Stimulated activated CD4-positive, alpha-beta T cell treated with anti-CD3 and anti-CD28 coated beads, Interleukin-2, amount 100 ng/mL, for 24 hours (primary cell): ENCODE measurements around the gene KMT2B.
"Not testable (repeated sequence)": the region's sequence is repeated elsewhere in the genome, so short reads cannot be mapped to it uniquely, and the experiment has no call there.

Source experiments
- DNase-seq, 2 donors: peaks; one replicate each; pipeline ENCODE4 v3.0.0-alpha.2; 2020

KMT2B gene

DNA sequence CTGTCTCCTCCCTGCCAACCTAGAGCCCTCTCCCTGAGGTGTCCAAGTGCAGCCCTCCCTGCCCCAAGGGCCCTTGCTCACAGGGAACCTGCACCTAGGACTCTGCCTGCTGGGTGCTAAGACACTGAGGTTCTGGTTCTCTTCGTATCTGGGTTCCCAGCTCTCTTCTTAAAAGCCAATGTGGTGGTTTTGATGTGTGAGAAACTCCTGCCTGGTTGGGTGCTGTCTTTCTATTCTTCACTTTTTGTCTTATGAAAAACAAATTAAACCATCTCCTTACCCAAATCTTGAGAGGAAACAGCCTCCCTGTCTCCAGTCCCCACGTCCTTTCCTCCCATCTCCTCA, 4.3 kb upstream of the KMT2B start:
- no peak for DNase-seq

DNA sequence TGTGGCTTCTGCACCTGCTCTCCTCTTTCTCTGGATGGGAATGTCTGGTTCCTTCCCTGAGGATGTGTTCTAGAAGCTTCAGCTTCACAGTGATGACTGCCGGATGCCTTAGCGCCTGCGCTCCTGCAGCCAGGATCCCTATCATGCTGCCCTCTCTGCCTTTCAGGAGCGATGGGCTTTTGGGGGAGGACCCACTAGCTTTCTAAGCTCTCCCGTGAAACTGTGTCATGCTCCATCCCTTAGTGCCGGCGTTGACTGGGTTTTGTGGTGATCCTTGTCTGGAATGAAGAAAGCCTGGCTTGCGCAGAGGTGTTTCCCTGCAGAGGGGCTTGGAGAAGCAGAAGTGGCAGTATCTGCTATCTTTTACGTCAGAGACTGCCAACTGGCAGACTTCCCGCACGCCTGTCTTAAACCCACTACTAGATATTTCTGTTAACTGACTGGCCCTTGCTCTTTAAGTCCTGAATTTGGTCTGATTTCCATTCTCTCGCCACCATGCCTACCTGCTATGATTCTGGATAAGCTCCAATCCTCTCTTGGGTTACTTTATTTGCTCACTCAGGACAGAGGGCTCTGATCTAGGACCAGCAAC, 3.8 kb upstream of the KMT2B start:
- DNase-seq, result no peak

DNA sequence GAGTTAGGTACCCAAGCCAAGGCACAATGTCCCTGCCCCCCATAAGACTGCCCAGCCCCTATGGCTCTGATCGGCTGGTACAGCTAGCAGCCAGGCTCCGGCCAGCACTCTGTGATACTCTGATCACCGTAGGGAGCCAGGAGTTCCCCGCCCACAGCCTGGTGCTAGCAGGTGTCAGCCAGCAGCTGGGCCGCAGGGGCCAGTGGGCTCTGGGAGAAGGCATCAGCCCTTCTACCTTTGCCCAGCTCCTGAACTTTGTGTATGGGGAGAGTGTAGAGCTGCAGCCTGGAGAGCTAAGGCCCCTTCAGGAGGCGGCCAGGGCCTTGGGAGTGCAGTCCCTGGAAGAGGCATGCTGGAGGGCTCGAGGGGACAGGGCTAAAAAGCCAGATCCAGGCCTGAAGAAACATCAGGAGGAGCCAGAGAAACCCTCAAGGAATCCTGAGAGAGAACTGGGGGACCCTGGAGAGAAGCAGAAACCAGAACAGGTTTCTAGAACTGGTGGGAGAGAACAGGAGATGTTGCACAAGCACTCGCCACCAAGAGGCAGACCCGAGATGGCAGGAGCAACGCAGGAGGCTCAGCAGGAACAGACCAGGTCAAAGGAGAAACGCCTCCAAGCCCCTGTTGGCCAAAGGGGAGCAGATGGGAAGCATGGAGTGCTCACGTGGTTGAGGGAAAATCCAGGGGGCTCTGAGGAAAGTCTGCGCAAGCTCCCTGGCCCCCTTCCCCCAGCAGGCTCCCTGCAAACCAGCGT, 3.0 kb upstream of the KMT2B start:
- peak in 1 of 2 donors; percentile 52 for DNase-seq

DNA sequence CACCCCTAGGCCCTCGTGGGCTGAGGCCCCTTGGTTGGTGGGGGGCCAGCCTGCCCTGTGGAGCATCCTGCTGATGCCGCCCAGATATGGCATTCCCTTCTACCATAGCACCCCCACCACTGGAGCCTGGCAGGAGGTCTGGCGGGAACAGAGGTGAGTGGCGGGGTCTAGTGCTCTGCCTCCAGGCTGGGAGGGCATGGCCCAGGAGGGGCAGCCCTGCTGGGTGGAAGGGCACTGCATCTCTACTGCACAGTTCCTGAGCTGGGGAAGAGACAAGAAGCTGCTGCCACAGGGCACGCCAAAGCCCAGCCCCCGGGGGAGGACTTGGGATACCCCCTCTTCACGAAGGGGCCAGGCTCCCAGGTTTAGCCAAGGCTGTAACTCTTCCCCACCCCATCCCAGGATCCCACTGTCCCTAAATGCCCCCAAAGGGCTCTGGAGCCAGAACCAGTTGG, 2.4 kb upstream of the KMT2B start:
- peak in 1 of 2 donors; percentile 27 for DNase-seq

DNA sequence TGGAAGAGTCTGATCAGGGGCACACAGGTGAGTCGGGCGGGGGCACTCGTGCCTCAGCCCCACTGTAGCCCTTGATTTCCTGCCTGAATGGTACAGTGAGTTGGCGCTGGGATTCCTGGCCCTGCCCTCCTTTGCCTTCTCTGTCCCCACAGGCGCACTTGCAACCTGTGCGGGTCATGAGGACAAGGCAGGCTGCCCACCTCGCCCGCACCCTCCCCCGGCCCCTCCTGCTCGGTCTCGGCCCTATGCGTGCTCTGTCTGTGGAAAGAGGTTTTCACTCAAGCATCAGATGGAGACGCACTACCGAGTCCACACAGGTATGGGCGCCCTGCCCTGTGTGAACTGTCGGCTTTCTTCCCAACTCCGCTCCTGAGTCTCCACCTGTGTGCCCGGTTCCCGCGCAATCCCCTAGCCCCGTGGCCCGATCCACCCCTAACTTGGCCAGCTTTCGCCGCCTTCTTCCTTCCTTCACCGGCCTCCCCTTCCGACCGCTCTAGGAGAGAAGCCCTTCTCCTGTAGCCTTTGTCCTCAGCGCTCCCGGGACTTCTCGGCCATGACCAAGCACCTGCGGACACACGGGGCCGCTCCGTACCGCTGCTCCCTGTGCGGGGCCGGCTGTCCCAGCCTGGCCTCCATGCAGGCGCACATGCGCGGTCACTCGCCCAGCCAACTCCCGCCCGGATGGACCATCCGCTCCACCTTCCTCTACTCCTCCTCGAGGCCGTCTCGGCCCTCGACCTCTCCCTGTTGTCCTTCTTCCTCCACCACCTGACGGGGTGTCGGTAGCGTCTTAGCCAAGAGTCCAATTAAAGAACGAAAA, 1.6 kb upstream of the KMT2B start:
- DNase-seq, result peak in 1 of 2 donors; percentile 41

DNA sequence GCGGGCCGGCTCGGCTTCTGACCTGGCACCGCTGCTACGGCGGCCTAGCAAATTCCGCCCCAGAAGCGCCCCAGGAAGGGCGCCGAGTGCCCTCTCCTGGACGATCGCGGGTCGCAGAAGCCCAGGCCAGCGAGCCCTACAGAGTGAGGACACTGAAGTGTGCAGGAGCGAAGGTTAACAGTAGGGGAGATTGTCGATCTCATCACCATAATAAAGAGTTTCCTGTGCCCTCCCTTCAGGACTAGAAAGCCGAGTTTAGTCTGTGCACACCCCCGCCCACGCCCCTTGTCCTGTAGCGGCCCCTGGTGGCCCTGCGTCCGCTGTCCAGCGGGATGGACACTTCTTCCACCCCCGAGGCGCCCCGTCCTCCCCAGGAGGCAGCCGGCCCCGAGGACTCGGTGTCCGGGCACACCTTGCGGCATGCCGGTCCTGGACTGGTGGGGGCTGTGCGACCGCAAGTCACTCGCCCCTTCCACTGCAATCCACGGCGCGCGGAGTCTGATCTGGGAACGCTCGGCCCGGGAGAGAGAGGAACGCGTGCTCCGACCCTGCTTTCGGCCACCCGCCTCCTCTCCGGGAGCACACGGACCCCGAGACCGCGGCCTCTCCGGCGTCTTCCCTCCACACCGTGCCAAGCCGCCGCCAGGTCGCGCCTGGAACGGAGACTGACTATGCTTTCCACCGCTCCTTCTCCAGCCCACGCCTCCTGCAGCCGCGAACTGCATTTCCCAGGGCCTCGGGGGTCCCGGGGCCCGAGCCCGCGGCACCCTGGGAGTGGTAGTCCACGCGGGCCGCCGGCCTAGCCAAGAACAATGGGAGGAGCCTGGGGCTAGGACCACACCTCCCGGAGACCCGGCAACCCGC, 770 bp upstream of the KMT2B start:
- DNase-seq, result peak; percentile 95 to 97

DNA sequence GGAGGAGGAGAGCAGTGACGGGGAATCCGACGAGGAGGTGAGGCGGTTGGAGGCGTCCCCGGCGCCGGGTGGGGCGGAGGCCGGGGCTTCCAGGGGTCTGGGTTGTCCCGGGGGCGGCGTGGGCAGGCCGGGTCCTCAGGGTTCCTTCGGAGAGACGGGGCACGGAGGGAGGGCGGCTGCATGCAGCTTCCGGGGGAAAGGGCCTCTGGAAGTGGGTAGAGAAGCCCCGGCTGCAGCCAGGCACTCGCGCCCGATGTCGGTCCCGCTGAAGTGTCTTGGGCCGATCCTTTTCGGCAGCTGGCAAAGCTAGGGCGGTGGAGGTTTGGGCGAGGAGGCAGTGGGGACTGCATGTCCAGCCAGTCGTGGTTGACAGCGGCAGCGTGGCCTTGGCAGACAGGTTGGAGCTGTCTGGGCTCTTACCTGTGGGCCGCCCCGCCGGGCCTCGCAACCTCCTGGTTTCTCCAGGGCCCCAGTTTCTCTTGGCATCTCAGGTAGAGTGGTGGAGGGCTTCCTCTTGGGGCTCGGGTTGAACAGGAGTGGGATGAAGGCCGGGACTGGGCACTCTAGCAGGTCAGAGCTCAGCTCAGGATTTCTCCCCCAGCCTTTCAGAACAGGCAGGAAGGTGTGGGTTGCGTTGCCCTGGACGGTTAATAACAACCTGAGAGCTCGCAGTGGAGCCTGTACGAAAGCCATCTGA, 690 bp downstream of the KMT2B start:
- DNase-seq, result peak; percentile 66 to 73

DNA sequence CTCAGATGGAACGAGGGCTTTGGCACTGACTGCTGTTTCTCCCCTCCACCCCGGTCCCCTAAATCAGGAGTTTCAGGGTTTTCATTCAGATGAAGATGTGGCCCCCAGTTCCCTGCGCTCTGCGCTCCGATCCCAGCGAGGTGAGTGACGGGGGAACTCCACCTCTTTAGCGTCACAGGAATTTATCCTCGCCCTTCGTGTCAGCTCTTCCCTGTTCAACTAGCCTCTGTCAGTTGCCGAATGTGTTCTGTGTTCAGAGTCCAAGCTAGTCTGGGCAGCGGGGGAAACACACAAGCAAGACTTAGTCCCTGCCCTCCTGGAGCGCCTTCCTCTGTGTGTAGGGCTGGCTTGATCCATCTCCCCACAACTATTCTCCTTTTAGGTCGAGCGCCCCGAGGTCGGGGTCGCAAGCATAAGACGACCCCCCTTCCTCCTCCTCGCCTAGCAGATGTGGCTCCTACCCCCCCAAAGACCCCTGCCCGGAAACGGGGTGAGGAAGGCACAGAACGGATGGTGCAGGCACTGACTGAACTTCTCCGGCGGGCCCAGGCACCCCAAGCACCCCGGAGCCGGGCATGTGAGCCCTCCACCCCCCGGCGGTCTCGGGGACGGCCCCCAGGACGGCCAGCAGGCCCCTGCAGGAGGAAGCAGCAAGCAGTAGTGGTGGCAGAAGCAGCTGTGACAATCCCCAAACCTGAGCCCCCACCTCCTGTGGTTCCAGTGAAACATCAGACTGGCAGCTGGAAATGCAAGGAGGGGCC, 1.8 kb downstream of the KMT2B start:
- DNase-seq, result no peak

DNA sequence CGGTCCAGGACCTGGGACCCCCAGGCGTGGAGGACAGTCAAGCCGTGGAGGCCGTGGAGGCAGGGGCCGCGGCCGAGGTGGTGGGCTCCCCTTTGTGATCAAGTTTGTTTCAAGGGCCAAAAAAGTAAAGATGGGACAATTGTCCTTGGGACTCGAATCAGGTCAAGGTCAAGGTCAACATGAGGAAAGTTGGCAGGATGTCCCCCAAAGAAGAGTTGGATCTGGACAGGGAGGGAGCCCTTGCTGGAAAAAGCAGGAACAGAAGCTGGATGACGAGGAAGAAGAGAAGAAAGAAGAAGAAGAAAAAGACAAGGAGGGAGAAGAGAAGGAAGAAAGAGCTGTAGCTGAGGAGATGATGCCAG, 2.3 kb downstream of the KMT2B start:
- no peak for DNase-seq

DNA sequence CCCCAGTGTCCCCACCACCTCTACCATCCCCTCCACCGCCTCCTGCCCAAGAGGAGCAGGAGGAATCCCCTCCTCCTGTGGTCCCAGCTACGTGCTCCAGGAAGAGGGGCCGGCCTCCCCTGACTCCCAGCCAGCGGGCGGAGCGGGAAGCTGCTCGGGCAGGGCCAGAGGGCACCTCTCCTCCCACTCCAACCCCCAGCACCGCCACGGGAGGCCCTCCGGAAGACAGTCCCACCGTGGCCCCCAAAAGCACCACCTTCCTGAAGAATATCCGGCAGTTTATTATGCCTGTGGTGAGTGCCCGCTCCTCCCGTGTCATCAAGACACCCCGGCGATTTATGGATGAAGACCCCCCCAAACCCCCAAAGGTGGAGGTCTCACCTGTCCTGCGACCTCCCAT, 2.8 kb downstream of the KMT2B start:
- no peak for DNase-seq

DNA sequence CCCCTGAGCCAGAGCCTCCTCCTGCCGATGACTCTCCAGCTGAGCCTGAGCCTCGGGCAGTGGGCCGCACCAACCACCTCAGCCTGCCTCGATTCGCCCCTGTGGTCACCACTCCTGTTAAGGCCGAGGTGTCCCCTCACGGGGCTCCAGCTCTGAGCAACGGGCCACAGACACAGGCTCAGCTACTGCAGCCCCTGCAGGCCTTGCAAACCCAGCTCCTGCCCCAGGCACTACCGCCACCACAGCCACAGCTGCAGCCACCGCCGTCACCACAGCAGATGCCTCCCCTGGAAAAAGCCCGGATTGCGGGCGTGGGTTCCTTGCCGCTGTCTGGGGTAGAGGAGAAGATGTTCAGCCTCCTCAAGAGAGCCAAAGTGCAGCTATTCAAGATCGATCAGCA, 3.6 kb downstream of the KMT2B start:
- DNase-seq, result no peak

DNA sequence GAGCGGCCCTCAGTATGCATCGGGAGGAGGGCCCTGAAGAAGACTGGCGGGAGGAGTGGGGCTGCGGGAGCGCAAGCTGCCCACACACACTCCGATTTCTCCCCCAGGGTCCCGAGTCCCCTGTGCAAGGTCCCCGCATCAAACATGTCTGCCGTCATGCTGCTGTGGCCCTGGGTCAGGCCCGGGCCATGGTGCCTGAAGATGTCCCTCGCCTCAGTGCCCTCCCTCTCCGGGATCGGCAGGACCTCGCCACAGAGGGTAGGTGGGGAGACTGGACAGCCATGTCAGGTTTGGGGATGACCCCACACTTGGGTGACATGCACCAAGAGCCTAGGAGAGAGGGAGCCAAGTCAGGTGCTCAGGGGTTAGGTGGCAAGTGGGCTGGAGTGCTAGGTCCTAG, 4.7 kb downstream of the KMT2B start:
- DNase-seq, result no peak

DNA sequence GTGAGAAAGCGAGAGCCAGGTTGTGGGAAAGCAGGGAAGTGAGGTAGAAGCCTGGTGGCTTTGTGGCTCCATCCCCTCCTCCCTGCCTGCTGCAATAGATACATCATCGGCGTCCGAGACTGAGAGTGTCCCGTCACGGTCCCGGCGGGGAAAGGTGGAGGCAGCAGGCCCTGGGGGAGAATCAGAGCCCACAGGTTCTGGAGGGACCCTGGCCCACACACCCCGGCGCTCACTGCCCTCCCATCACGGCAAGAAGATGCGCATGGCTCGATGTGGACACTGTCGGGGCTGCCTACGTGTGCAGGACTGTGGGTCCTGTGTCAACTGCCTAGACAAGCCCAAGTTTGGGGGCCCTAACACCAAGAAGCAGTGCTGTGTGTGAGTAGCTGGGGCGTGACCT, 5.1 kb downstream of the KMT2B start:
- no peak for DNase-seq

DNA sequence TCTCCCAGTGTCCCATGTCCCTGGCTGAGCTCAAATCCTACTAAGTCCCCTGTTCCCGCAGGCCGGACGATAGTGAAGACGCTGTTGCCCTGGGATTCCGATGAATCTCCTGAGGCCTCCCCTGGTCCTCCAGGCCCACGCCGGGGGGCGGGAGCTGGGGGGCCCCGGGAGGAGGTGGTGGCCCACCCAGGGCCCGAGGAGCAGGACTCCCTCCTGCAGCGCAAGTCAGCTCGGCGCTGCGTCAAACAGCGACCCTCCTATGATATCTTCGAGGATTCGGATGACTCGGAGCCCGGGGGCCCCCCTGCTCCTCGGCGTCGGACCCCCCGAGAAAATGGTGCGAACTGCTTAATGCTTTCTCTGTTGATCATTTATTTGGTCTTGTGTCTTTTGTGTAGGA, 5.9 kb downstream of the KMT2B start:
- no peak for DNase-seq

DNA sequence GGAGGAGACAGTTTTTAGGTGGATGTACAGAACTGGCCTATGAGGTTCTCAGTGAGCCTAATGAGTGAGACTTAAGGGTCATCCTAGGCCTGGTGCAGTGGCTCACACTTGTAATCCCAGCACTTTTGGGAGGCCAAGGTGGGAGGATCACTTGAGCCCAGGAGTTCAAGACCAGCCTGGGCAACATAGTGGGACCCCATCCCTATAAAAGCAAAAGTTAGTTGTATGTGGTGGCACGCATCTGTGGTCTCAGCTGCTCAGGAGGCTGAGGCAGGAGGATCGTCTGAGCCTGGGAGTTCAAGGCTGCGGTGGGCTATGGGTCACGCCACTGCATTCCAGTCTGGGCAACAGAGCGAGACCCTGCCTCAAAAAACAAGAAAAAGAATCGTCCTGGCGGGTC, 6.3 kb downstream of the KMT2B start:
- DNase-seq, result not testable (repeated sequence)

DNA sequence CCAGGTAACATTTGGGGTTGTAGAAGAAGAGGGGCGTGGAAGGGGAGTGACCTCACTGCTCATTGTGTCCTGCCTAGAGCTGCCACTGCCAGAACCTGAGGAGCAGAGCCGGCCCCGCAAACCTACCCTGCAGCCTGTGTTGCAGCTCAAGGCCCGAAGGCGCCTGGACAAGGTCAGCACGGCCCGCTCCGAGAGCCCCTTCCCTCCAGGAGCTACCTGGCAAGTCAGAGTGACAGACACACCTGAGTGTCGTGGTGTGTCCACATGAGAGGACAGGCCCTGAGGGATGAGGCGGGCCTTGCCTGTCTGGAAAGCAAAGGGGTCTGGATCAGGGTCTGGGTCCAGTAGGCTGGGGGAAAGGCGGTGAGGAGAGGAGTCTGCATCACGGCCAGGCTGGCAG, 6.8 kb downstream of the KMT2B start:
- no peak for DNase-seq

DNA sequence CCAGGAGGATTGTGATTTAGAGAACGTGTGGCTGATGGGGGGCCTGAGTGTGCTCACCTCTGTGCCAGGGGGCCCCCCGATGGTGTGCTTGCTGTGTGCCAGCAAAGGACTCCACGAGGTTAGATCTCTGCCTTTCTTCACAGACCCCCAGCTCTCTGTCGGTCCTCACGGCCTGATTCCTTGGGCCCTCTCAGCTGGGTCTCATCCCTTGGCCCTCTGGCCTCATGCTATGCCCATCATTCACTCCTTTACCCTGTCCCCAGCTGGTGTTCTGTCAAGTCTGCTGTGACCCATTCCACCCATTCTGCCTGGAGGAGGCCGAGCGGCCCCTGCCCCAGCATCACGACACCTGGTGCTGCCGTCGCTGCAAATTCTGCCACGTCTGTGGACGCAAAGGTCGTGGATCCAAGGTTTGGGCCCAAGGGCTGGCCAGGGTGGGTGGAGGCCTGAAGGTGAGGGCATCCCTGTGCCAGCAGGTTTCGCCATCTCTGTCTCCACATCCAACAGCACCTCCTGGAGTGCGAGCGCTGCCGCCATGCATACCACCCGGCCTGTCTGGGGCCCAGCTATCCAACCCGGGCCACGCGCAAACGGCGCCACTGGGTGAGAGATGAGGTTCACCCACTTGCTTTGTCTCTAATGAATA, 7.5 kb downstream of the KMT2B start:
- DNase-seq, result no peak

DNA sequence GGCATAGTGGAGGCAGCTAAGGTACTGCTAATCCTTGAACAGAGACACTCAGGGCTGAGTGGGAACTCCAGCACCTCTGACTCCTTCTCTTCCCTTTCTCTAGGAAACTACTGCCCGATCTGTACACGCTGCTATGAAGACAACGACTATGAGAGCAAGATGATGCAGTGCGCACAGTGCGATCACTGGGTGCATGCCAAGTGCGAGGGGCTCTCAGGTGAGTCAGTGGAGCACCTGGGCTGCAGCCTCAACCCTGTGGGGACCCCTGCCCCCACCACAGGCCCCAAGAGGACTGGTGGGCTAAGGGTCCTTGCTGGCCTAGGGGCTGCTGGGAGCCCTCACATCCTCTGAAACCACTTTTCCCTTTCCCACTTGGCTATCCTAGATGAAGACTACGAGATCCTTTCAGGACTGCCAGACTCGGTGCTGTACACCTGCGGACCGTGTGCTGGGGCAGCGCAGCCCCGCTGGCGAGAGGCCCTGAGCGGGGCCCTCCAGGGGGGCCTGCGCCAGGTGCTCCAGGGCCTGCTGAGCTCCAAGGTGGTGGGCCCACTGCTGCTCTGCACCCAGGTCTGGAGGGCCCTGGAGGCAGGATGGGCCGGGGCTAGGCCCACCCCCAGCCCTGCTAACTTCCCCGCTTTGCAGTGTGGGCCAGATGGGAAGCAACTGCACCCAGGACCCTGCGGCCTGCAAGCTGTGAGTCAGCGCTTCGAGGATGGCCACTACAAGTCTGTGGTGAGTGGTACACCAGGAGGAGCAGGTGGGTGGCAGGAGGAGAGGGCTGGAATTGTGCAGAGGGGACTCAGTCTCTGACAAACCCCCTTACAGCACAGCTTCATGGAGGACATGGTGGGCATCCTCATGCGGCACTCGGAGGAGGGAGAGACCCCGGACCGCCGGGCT, 9.5 kb downstream of the KMT2B start:
- no peak for DNase-seq

DNA sequence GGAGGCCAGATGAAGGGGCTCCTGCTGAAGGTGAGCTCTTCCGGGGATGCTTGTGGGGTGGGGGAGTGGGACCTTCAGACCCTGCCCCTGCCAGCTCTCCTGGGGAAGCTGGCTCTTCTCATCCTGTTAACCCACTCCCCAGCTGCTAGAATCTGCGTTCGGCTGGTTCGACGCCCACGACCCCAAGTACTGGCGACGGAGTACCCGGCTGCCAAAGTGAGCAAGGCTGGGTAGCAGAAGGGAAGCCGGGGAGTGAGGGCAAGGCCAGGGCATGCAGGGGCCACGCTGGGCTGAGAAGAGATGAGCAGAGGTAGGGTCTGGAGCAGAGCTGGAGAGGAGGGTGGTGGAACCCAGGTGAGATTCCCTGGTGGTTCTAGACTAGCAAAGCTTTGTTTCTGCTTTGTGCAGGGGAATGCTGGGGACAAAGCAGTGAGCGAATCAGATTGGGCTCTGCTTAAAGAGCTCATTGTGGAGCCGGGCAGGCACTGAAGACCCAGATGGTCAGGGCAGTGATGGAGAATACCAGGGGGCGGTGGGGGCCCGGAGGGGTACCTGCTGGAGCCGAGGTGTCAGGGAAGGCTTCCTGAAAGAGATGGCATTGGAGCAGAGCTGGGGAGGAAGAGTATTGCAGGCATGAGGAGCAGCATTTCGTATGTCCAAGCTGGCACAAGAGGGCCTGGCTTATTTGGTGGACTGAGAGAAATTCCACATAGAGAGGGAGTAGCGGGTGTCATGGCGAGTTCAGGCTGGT, 10.3 kb downstream of the KMT2B start:
- DNase-seq, result no peak
